RWPE1 (cell line): Measurements from ENCODE around the gene PXDN.

Source experiments
- CTCF ChIA-PET: fragments of 350-600 bp; sonication (Branson Sonifier 250); formaldehyde crosslinking; extraction: SDS; loops from one replicate; lab custom pipeline; 2021; lab: Yijun Ruan, JAX
- POLR2A ChIA-PET: fragments of 400-600 bp; formaldehyde crosslinking; extraction: SDS; loops from one replicate; lab custom pipeline; 2020; ENCODE audit warnings: antibody characterized with exemption; ENCODE audit not compliant: low non-redundant PET; lab: Yijun Ruan, JAX
- DNase-seq: peaks from one replicate; pipeline ENCODE4 v3.0.0; 2012; ENCODE audit warnings: low spot score
- H3K27ac ChIP-seq: fragments of 450-650 bp; 2 replicates; pipeline ENCODE4 v1.5.1; 2017
- CTCF ChIP-seq: fragments of 450-650 bp; conservative IDR thresholded peaks from 2 replicates; pipeline ENCODE4 v1.5.1; 2017; ENCODE audit warnings: low read depth, mild to moderate bottlenecking

The PXDN gene

GRCh38 chr2:1755436-1756191 is 11.3 kb upstream of the PXDN start:
- no peak for DNase-seq
- no peak for TF ChIP-seq CTCF
- POLR2A ChIA-PET, result no interaction called here
- no peak overlapping the region for H3K27ac ChIP-seq
- CTCF ChIA-PET, result interaction anchor here (0.5 kb wide), 1 partner anchor 19 kb away, joined by 3 read pairs; no protein-coding TSS in a partner anchor

- H3K27ac ChIP-seq, result no peak overlapping the region
- DNase-seq, result no peak
- TF ChIP-seq CTCF, result no peak
- CTCF ChIA-PET, result interaction anchor here (0.5 kb wide), 1 partner anchor 18 kb away, joined by 3 read pairs; no protein-coding TSS in a partner anchor
- POLR2A ChIA-PET, result no interaction called here
These were observed 10.3 kb upstream of the PXDN start for GRCh38 chr2:1754461-1755170.

DNA sequence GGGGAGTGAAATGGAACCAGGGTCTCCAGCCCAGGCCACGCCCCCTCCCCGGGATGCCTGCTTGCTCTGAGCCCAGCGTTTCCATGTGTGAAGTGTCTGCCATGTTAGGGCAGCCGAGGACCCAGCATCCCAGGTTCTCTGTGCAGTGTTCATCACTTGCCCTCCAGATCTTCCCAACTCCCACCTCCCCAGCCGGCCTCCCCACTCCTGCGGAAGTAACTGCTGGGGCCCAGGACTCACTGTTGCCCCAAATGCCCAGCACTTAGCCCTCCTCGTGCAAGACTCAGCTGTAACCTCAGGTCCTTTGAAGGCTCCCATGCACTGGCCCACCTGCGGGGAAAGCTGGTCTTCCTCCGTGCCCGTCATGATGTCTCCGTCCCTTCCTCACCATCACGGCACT is 9.7 kb upstream of the PXDN start:
- no peak overlapping the region for H3K27ac ChIP-seq
- no peak for DNase-seq
- TF ChIP-seq CTCF, result no peak
- CTCF ChIA-PET, result no interaction called here
- POLR2A ChIA-PET, result no interaction called here

- DNase-seq, result no peak
- CTCF ChIA-PET, result interaction anchor here (0.6 kb wide), 1 partner anchor 18 kb away, joined by 3 read pairs; no protein-coding TSS in a partner anchor
- POLR2A ChIA-PET, result no interaction called here
- TF ChIP-seq CTCF, result no peak
- no peak overlapping the region for H3K27ac ChIP-seq
These were observed 8.4 kb upstream of the PXDN start for GRCh38 chr2:1752751-1753150.

DNA sequence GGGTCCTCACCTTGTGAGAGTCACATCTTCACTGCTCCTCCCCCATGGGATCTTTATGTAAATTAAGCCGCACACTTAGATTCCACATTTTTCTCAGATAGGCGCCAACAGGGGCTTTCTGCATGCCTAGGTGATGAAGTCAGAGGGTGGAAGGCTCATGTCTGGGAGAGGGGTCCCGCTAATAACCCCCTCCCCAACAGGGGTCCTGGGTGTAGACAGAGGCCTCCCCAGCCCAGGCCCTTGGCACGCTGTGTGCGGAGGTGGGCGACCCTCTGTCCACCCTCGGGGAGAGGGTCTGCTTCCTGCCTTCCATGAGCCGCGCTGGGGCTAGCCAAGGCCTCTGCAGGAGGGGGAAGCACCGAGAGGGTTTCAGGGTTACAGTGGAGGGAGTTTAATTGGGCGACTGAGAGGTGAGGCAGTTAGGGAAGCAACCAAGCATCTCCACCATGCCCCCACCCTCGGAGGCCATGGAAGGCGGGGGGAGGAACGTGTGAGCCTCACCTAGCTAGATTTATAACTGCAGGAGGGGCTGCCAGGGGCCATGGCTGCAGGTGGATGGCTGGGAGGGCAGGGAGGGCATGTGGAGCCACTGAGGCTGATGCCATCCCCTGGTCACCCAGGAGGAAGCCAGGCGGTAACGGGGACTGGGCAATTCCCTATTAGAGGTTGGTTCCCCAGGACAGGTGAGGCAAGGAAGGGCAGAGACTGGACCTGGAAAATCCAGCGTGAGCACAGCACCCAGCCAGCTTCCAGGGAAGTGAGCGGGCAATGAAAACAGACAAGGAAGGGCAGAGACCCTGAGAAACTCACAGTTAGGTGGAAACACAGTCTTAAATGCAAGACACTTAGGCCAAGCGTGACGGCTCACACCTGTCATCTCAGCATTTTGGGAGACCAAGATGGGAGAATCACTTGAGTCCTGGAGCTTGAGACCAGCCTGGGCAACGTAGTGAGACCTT is 7.7 kb upstream of the PXDN start:
- ChIA-PET CTCF (interaction anchor here (0.6 to 1.4 kb wide), 3 partner anchors 18 to 50 kb away, joined by 3 read pairs; no protein-coding TSS in a partner anchor), POLR2A (no interaction called here)
- DNase-seq, result no peak
- no peak overlapping the region for H3K27ac ChIP-seq
- TF ChIP-seq CTCF, result no peak
